Natural killer cell (primary cell): ENCODE measurements around the gene SRSF5. TPM values are rescaled to one million over a fixed set of nuclear protein-coding genes. Genes with fewer than 3 reads are reported as not detected.
A peak's percentile ranks its signal among the peaks of the same experiment; 100 is the strongest.
"Not testable (repeated sequence)": the region's sequence is repeated elsewhere in the genome, so short reads cannot be mapped to it uniquely, and the experiment has no call there.

ENCODE experiments used
- ATAC-seq, 3 donors: fragments of 150-1000 bp in 2 of 3; fragments of 200-7000 bp in 1 of 3; cut with Tn5 transposase; 1 replicate in 1 of 3; 2 replicates in 2 of 3; pipeline ENCODE4 v1.10.0; 2021; ENCODE audit warnings: mild to moderate bottlenecking in 2 of 3, moderate library complexity in 2 of 3
- DNase-seq, 2 donors: peaks; one replicate each; pipeline versions ENCODE4 v3.0.0 to v3.0.0-alpha.2; 2013 to 2021; ENCODE audit warnings: mixed read lengths in 1 of 2
- H3K27ac ChIP-seq: one replicate; pipeline ENCODE4 v1.5.1; 2013; ENCODE audit warnings: mild to moderate bottlenecking, low read length
- H3K27me3 ChIP-seq: one replicate; pipeline ENCODE4 v1.6.1; 2013; ENCODE audit warnings: low read length; ENCODE audit not compliant: control insufficient read depth, insufficient read depth
- H3K36me3 ChIP-seq: one replicate; pipeline ENCODE4 v1.6.1; 2013; ENCODE audit warnings: low read length; ENCODE audit not compliant: control insufficient read depth, insufficient read depth
- H3K4me1 ChIP-seq: one replicate; pipeline ENCODE4 v1.6.1; 2013; ENCODE audit warnings: low read length; ENCODE audit not compliant: control insufficient read depth, insufficient read depth
- H3K4me3 ChIP-seq: one replicate; pipeline ENCODE4 v1.5.1; 2013; ENCODE audit warnings: low read length
- H3K9me3 ChIP-seq: one replicate; pipeline ENCODE4 v1.6.1; 2013; ENCODE audit warnings: low read length; ENCODE audit not compliant: control insufficient read depth, insufficient read depth
- H3K27ac Mint-ChIP-seq, 2 donors: one replicate each; pipeline ENCODE4 v1.8.0; 2022; ENCODE audit warnings: mild to moderate bottlenecking in 2 of 2, mixed read lengths in 2 of 2, moderate library complexity in 1 of 2
- H3K27me3 Mint-ChIP-seq, 2 donors: one replicate each; pipeline ENCODE4 v1.8.0; 2022; ENCODE audit warnings: low read depth in 2 of 2, mixed read lengths in 2 of 2
- H3K36me3 Mint-ChIP-seq: one replicate; pipeline ENCODE4 v1.8.0; 2022; ENCODE audit warnings: mixed read lengths
- H3K4me1 Mint-ChIP-seq, 2 donors: one replicate each; pipeline ENCODE4 v1.8.0; 2022; ENCODE audit warnings: mixed read lengths in 2 of 2
- H3K4me3 Mint-ChIP-seq: one replicate; pipeline ENCODE4 v1.8.0; 2022; ENCODE audit warnings: mild to moderate bottlenecking, moderate library complexity, mixed read lengths
- H3K9me3 Mint-ChIP-seq, 2 donors: one replicate each; pipeline ENCODE4 v1.8.0; 2022; ENCODE audit warnings: mixed read lengths in 2 of 2
- WGBS: methylation state at CpG from one replicate; pipeline ENCODE4 v1.1.7; 2013; ENCODE audit warnings: missing lambda C conversion rate; ENCODE audit not compliant: insufficient coverage; 5-methylcytosine and 5-hydroxymethylcytosine counted together
- intact Hi-C: fragments of 100-400 bp; cut with micrococcal nuclease; formaldehyde crosslinking; loops from one replicate; pipeline ENCODE4 v1.14.2; 2022
- total RNA-seq, 4 donors: library from RNA; stranded (reverse); fragments of 120-200 nt in 1 of 4; gene quantifications; one replicate each; pipeline versions ENCODE4 v1.2.3 to v1.2.4, GENCODE V29; 2013 to 2022
- TF ChIP-seq, protein P1 (sequence below): fragments of 200-600 bp; IDR thresholded peaks from one replicate; pipeline ENCODE4 v1.8.0; 2022; ENCODE audit warnings: antibody characterized with exemption

The SRSF5 gene
- total RNA-seq, 3 donors from 2014 or later (not counting 1 experiment from before 2014, with no cell fraction given) = 1,327 to 1,669 (median 1,634) TPM

GRCh38 chr14:69726761-69727511 is 40.0 kb upstream of the SRSF5 start:
- intact Hi-C loops = loop anchor here (1.0 kb wide), 2 partner anchors 124 to 142 kb away; no protein-coding TSS in a partner anchor
- DNase-seq (peak; percentile 88 to 90), ATAC-seq (peak; percentile 90 to 95 (median 90))
- Histone ChIP-seq H3K36me3 (no peaks in the 10 kb centered on the region), H3K9me3 (no peaks in the 10 kb centered on the region), H3K4me3 (peak overlapping the region; percentile 35), H3K27ac (peak overlapping the region; percentile 66), H3K27me3 (no peaks in the 10 kb centered on the region), H3K4me1 (peaks cover 31% of the 10 kb centered on the region)
- Mint-ChIP-seq H3K4me3 (peak overlapping the region; percentile 68), H3K9me3 (no peaks in the 10 kb centered on the region), H3K27me3 (no peaks in the 10 kb centered on the region), H3K4me1 (peaks cover 39 to 42% of the 10 kb centered on the region in 2 donors), H3K27ac (peak overlapping the region; percentile 91), H3K36me3 (no peaks in the 10 kb centered on the region)
- TF ChIP-seq, protein P1, sequence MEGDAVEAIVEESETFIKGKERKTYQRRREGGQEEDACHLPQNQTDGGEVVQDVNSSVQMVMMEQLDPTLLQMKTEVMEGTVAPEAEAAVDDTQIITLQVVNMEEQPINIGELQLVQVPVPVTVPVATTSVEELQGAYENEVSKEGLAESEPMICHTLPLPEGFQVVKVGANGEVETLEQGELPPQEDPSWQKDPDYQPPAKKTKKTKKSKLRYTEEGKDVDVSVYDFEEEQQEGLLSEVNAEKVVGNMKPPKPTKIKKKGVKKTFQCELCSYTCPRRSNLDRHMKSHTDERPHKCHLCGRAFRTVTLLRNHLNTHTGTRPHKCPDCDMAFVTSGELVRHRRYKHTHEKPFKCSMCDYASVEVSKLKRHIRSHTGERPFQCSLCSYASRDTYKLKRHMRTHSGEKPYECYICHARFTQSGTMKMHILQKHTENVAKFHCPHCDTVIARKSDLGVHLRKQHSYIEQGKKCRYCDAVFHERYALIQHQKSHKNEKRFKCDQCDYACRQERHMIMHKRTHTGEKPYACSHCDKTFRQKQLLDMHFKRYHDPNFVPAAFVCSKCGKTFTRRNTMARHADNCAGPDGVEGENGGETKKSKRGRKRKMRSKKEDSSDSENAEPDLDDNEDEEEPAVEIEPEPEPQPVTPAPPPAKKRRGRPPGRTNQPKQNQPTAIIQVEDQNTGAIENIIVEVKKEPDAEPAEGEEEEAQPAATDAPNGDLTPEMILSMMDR = peak; percentile 95
- 5% methylated on average over 51 of the region's 51 CpGs for WGBS

DNA sequence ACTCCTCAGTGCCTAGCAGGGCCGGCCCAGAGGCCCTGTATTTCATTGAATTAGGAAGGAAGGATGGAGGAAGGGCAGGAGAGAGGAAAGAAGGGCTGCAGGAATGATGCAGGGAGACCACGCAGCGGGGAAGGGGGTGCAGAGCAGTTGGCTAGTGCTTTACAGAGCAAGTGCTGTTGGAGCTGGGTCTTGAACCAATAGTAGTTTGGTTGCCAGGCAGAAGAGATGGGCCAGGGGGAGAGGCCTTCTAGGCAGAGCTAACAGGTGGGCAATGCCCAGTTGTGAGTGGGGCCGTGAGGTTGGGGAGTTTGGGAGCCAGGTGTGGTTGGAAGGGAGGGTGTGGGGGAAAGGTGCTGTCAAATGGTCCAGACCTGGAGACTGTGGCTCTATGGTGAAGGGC is 39.1 kb upstream of the SRSF5 start:
- TF ChIP-seq, protein P1 = no peak
- H3K4me1 Mint-ChIP-seq = peaks cover 39 to 42% of the 10 kb centered on the region in 2 donors
- H3K27me3 ChIP-seq = no peaks in the 10 kb centered on the region
- no peaks in the 10 kb centered on the region for H3K27me3 Mint-ChIP-seq
- H3K27ac Mint-ChIP-seq = peak overlapping the region; percentile 91
- ATAC-seq = no peak
- no peaks in the 10 kb centered on the region for H3K36me3 ChIP-seq
- H3K9me3 Mint-ChIP-seq = no peaks in the 10 kb centered on the region
- no peak overlapping the region for H3K4me3 ChIP-seq
- no peak for DNase-seq
- WGBS = 87% methylated on average over 4 of the region's 4 CpGs
- H3K36me3 Mint-ChIP-seq = no peaks in the 10 kb centered on the region
- H3K4me3 Mint-ChIP-seq = peak overlapping the region; percentile 68
- peaks cover 31% of the 10 kb centered on the region for H3K4me1 ChIP-seq
- intact Hi-C loops = loop anchor here (1.0 kb wide), 1 partner anchor 125 kb away; no protein-coding TSS in a partner anchor
- no peaks in the 10 kb centered on the region for H3K9me3 ChIP-seq
- H3K27ac ChIP-seq = peak overlapping the region; percentile 6

DNA sequence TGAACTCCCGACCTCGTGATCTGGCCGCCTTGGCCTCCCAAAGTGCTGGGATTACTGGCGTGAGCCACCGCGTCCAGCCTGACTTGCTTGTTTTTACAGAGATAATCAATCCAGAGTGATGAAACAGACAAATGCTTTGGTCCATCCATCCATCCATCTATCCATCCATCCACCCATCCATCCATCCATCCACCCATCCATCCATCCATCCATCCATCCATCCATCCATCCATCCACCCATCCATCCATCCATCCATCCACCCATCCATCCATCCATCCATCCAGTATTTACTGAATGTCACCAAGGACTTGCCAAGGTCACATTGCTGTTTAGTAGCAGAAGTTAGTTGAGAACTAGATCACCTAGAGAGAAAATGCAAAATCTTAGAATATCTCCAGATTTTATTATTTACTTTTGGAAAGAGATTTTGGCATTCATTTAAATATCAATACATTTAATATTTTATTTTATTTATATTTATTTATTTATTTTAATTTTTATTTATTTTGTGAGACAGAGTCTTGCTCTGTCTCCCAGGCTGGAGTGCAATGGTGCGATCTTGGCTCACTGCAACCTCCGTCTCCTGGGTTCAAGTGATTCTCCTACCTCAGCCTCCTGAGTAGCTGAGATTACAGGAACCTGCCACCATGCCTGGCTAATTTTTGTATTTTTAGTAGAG is 34.9 kb upstream of the SRSF5 start:
- H3K27me3 Mint-ChIP-seq, DNase-seq, H3K36me3 Mint-ChIP-seq, H3K4me3 Mint-ChIP-seq, H3K27ac Mint-ChIP-seq, H3K9me3 Mint-ChIP-seq, ATAC-seq, intact Hi-C loops, H3K27ac ChIP-seq, H3K36me3 ChIP-seq, H3K4me3 ChIP-seq, H3K27me3 ChIP-seq, H3K9me3 ChIP-seq: not testable (repeated sequence)
- H3K4me1 ChIP-seq = peaks cover 22% of the 10 kb centered on the region
- 96% methylated on average over 8 of the region's 8 CpGs for WGBS
- peaks cover 24 to 26% of the 10 kb centered on the region in 2 donors for H3K4me1 Mint-ChIP-seq

DNA sequence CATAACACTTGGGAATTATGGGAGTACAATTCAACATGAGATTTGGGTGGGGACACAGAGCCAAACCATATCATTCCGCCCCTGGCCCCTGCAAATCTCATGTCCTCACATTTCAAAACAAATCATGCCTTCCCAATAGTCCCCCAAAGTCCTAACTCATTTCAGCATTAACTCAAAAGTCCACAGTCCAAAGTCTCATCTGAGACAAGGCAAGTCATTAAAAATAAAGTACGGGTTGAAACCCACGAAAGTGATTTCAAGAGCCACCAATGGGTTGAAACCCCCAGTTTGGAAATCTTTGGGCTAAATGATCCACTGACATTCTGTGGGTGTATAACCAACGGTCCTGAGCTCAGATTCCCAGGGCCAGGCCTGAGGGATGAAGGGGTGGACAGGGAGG is 30.5 kb upstream of the SRSF5 start:
- H3K4me3 Mint-ChIP-seq, H3K4me3 ChIP-seq, H3K9me3 ChIP-seq, H3K9me3 Mint-ChIP-seq, DNase-seq, H3K4me1 ChIP-seq, H3K36me3 Mint-ChIP-seq, intact Hi-C loops, H3K27ac Mint-ChIP-seq, H3K4me1 Mint-ChIP-seq, H3K27me3 ChIP-seq, H3K27me3 Mint-ChIP-seq, H3K36me3 ChIP-seq, H3K27ac ChIP-seq, ATAC-seq: not testable (repeated sequence)
- 88% methylated on average over 4 of the region's 4 CpGs for WGBS
